Muscle layer of duodenum (tissue), 2 donors: Measurements from ENCODE around the gene PRKAG2.
A peak's percentile ranks its signal among the peaks of the same experiment; 100 is the strongest.

Experiments used
- H3K27ac ChIP-seq: one replicate; pipeline ENCODE4 v1.7.0; 2013; ENCODE audit warnings: mild to moderate bottlenecking, low read length
- H3K27me3 ChIP-seq: one replicate; pipeline ENCODE4 v1.7.0; 2013; ENCODE audit warnings: low read depth, mild to moderate bottlenecking, control low read depth, low read length
- H3K36me3 ChIP-seq, 2 donors: one replicate each; pipeline ENCODE4 v1.7.0; 2013; ENCODE audit warnings: low read length in 2 of 2, control low read depth in 1 of 2, mild to moderate bottlenecking in 1 of 2; ENCODE audit not compliant: insufficient read depth in 2 of 2, control insufficient read depth in 1 of 2
- H3K4me1 ChIP-seq, 2 donors: one replicate each; pipeline ENCODE4 v1.7.0; 2013; ENCODE audit warnings: low read length in 2 of 2, mild to moderate bottlenecking in 2 of 2, control low read depth in 1 of 2, moderate library complexity in 1 of 2; ENCODE audit not compliant: insufficient read depth in 2 of 2, control insufficient read depth in 1 of 2
- H3K4me3 ChIP-seq, 2 donors: one replicate each; pipeline ENCODE4 v1.7.0; 2013; ENCODE audit warnings: low read length in 2 of 2, low read depth in 1 of 2, mild to moderate bottlenecking in 1 of 2
- H3K9me3 ChIP-seq, 2 donors: one replicate each; pipeline ENCODE4 v1.7.0; 2013; ENCODE audit warnings: low read length in 2 of 2, control low read depth in 1 of 2, mild to moderate bottlenecking in 1 of 2; ENCODE audit not compliant: control insufficient read depth in 1 of 2
- donor health status: healthy.

PRKAG2 gene

GRCh38 chr7:151662251-151662826 lies 214.6 kb downstream of the PRKAG2 start:
- Histone ChIP-seq H3K4me1 (peaks cover 0 to 3% of the 10 kb centered on the region in 2 donors), H3K9me3 (peaks cover 0 to 2% of the 10 kb centered on the region in 2 donors), H3K36me3 (no peaks in the 10 kb centered on the region), H3K4me3 (no peak overlapping the region), H3K27me3 (no peaks in the 10 kb centered on the region), H3K27ac (no peak overlapping the region)

- Histone ChIP-seq H3K27me3 (no peaks in the 10 kb centered on the region), H3K4me1 (peaks cover 0 to 3% of the 10 kb centered on the region in 2 donors), H3K36me3 (no peaks in the 10 kb centered on the region), H3K27ac (no peak overlapping the region), H3K9me3 (no peaks in the 10 kb centered on the region), H3K4me3 (no peak overlapping the region)
Measured at GRCh38 chr7:151661587-151661986, 215.3 kb downstream of the PRKAG2 start.

GRCh38 chr7:151660141-151660540 lies 216.8 kb downstream of the PRKAG2 start:
- H3K9me3 ChIP-seq, result no peaks in the 10 kb centered on the region
- H3K27ac ChIP-seq, result no peak overlapping the region
- no peaks in the 10 kb centered on the region for H3K36me3 ChIP-seq
- H3K4me1 ChIP-seq, result peaks cover 0 to 3% of the 10 kb centered on the region in 2 donors
- H3K4me3 ChIP-seq, result no peak overlapping the region
- H3K27me3 ChIP-seq, result no peaks in the 10 kb centered on the region

- H3K36me3 ChIP-seq, result no peaks in the 10 kb centered on the region
- no peaks in the 10 kb centered on the region for H3K27me3 ChIP-seq
- no peak overlapping the region for H3K27ac ChIP-seq
- no peak overlapping the region for H3K4me3 ChIP-seq
- H3K9me3 ChIP-seq, result no peaks in the 10 kb centered on the region
- H3K4me1 ChIP-seq, result no peaks in the 10 kb centered on the region
Measured at GRCh38 chr7:151659219-151659618, 217.7 kb downstream of the PRKAG2 start.

- Histone ChIP-seq H3K27ac (no peak overlapping the region), H3K36me3 (no peaks in the 10 kb centered on the region), H3K27me3 (no peaks in the 10 kb centered on the region), H3K4me3 (no peak overlapping the region), H3K9me3 (no peaks in the 10 kb centered on the region), H3K4me1 (no peaks in the 10 kb centered on the region)
Measured at GRCh38 chr7:151658778-151659177, 218.1 kb downstream of the PRKAG2 start.

GRCh38 chr7:151657173-151657572 lies 219.7 kb downstream of the PRKAG2 start:
- Histone ChIP-seq H3K9me3 (no peaks in the 10 kb centered on the region), H3K27ac (no peak overlapping the region), H3K4me3 (no peak overlapping the region), H3K27me3 (no peaks in the 10 kb centered on the region), H3K36me3 (no peaks in the 10 kb centered on the region), H3K4me1 (peaks cover 0 to 1% of the 10 kb centered on the region in 2 donors)

- Histone ChIP-seq H3K9me3 (no peaks in the 10 kb centered on the region), H3K27me3 (no peaks in the 10 kb centered on the region), H3K4me3 (no peak overlapping the region), H3K4me1 (peaks cover 0 to 4% of the 10 kb centered on the region in 2 donors), H3K36me3 (no peaks in the 10 kb centered on the region), H3K27ac (no peak overlapping the region)
Measured at GRCh38 chr7:151655555-151655954, 221.4 kb downstream of the PRKAG2 start.

GRCh38 chr7:151652111-151652510 lies 224.8 kb downstream of the PRKAG2 start:
- Histone ChIP-seq H3K27ac (peak overlapping the region; percentile 85), H3K36me3 (no peaks in the 10 kb centered on the region), H3K27me3 (no peaks in the 10 kb centered on the region), H3K4me1 (peaks cover 0 to 4% of the 10 kb centered on the region in 2 donors), H3K9me3 (no peaks in the 10 kb centered on the region), H3K4me3 (no peak overlapping the region)

GRCh38 chr7:151650161-151650560 lies 226.8 kb downstream of the PRKAG2 start:
- H3K27ac ChIP-seq, result no peak overlapping the region
- H3K9me3 ChIP-seq, result peaks cover 0 to 2% of the 10 kb centered on the region in 2 donors
- H3K4me3 ChIP-seq, result no peak overlapping the region
- no peaks in the 10 kb centered on the region for H3K27me3 ChIP-seq
- no peaks in the 10 kb centered on the region for H3K36me3 ChIP-seq
- H3K4me1 ChIP-seq, result peaks cover 0 to 4% of the 10 kb centered on the region in 2 donors

GRCh38 chr7:151648429-151648828 lies 228.5 kb downstream of the PRKAG2 start:
- H3K4me1 ChIP-seq, result peaks cover 0 to 4% of the 10 kb centered on the region in 2 donors
- H3K9me3 ChIP-seq, result peaks cover 0 to 4% of the 10 kb centered on the region in 2 donors
- H3K4me3 ChIP-seq, result no peak overlapping the region
- H3K36me3 ChIP-seq, result no peaks in the 10 kb centered on the region
- H3K27me3 ChIP-seq, result no peaks in the 10 kb centered on the region
- no peak overlapping the region for H3K27ac ChIP-seq

GRCh38 chr7:151647874-151648273 lies 229.0 kb downstream of the PRKAG2 start:
- H3K9me3 ChIP-seq, result peaks cover 0 to 4% of the 10 kb centered on the region in 2 donors
- no peaks in the 10 kb centered on the region for H3K36me3 ChIP-seq
- H3K27ac ChIP-seq, result no peak overlapping the region
- H3K4me3 ChIP-seq, result no peak overlapping the region
- peaks cover 0 to 4% of the 10 kb centered on the region in 2 donors for H3K4me1 ChIP-seq
- H3K27me3 ChIP-seq, result no peaks in the 10 kb centered on the region

- H3K4me3 ChIP-seq, result no peak overlapping the region
- no peaks in the 10 kb centered on the region for H3K36me3 ChIP-seq
- H3K27me3 ChIP-seq, result no peaks in the 10 kb centered on the region
- H3K27ac ChIP-seq, result no peak overlapping the region
- peaks cover 0 to 4% of the 10 kb centered on the region in 2 donors for H3K9me3 ChIP-seq
- H3K4me1 ChIP-seq, result peaks cover 0 to 2% of the 10 kb centered on the region in 2 donors
Measured at GRCh38 chr7:151647006-151647405, 229.9 kb downstream of the PRKAG2 start.
